AG10803 (cell line): ENCODE data around the gene PHETA1.

Experiments used
- DNase-seq: peaks from one replicate; pipeline ENCODE4 v3.0.0; 2010; ENCODE audit warnings: low read depth
- H3K4me3 ChIP-seq: 2 replicates; pipeline ENCODE4 v1.5.1; 2011; ENCODE audit warnings: mild to moderate bottlenecking, low read length, control low read depth
- CTCF ChIP-seq: conservative IDR thresholded peaks from 2 replicates; pipeline ENCODE4 v1.5.1; 2011; ENCODE audit warnings: mild to moderate bottlenecking, low read length, control low read depth, inconsistent platforms

The PHETA1 gene

DNA sequence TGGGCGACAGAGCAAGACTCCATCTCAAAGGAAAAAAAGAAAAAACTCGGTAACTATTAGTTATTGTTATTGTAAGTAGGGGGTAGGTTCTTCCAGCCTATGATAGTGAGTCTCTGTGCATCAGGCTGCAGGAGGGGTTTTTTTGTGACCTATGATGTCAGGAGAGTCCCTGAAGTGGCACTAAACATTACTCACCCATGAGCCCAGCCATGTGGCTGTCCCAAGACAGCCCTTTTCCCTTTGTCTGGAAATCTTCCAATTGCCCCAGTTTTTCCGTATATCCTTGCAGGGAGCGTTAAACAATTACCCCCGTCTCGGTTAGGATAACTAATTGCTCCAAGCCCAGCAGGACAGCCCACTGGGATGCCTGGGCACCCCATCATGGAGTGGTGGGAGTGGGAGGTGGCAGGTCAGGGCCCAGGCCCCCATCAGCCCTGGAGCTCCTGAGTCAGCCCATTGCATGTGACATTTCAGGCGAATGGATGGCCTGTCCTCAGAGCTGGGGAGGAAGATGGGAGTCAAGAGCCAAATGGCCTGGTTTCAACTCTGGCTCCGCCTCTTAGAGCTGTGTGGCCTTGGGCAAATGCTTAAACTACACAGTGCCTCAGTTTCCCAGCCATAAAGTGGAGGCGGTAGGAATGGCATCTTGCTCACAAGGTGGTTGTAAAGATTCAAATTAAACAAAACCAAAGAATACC, 16.4 kb downstream of the PHETA1 start:
- no peak for TF ChIP-seq CTCF
- H3K4me3 ChIP-seq, result no peak overlapping the region
- DNase-seq, result no peak

DNA sequence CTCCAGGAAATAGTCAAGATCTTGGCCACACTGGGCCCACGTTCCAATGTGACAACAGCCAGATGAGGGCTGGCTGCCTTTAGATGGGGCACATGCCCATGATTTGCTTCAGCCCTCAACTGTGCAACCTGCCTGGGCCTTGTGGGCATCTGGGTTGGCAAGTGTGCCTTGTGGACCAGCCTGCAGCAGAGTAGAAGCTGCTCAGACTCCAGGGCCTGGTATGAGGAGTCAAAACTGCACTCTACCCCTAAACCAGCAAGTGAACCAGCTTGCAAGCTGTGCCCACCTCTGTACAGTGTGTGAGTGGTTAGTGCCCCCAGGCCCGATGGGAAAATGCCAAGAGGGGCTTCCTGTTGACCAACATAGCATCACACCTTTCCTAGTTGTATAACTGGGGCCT, 17.9 kb downstream of the PHETA1 start:
- DNase-seq, result no peak
- no peak for TF ChIP-seq CTCF
- no peak overlapping the region for H3K4me3 ChIP-seq

DNA sequence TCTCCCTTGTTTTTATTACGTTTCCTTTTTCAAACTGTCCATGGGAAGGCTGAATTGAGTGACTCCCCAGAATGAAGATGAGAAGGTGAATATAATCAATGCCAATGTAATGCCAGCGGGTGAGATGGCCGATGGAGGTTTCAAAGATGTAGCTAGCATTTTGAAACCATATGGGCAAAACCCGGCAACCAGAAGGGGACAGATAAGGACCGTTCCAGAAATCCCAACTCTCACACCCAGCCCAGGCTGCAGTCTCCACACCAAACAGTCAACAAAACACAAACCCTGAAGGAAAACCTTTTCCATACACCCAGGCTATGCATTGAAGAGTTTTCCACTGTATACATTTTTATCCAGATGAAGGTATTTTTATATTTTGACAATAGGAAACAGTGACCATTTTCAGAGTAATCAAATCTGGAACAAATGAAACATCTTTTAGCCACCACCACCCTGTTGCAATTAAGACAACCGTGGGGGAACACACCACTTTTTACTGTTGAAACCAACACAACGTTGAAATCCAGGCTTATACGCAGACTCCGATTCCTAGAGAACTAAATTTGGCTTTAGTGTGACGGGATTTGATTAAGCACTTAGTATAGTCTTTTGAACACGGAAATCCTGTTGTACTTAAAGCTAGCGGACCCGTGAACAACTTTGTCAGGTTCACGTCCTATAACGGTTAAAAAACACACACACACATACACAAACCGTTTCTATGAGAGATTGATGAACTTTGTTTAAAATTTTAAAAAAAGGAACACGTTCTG, 19.0 kb downstream of the PHETA1 start:
- no peak for TF ChIP-seq CTCF
- DNase-seq, result no peak
- no peak overlapping the region for H3K4me3 ChIP-seq

DNA sequence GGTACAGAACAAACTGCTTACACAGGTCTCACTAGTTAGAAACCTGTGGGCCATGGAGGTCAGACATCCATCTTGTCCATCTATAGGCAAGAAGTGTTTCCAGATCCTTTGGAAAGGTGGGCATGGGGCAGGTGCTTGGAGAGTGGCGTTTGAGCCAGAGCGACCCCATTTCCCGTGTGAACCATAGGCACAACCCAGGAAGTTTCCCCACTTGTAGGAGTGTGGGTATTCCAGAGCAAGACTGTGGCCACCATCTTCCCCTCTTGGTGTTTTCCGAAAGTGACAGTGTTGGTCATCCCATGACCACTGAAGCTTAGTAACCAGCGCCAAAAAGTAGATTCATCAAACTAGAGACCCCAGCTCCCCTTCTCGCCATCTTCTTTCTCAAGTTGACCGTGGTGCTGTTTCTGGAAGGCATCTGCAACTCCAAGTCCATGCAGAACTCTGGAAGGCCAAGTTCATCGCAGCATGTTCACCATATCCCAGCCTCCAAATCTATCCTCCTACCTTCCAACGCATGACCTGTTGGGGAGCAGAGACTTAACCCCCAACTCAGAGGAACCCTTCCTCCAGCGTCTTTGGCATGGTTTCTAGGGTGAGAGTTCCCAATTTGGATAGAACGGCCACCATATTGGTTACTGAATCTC, 19.7 kb downstream of the PHETA1 start:
- no peak for DNase-seq
- no peak for TF ChIP-seq CTCF
- H3K4me3 ChIP-seq, result no peak overlapping the region

DNA sequence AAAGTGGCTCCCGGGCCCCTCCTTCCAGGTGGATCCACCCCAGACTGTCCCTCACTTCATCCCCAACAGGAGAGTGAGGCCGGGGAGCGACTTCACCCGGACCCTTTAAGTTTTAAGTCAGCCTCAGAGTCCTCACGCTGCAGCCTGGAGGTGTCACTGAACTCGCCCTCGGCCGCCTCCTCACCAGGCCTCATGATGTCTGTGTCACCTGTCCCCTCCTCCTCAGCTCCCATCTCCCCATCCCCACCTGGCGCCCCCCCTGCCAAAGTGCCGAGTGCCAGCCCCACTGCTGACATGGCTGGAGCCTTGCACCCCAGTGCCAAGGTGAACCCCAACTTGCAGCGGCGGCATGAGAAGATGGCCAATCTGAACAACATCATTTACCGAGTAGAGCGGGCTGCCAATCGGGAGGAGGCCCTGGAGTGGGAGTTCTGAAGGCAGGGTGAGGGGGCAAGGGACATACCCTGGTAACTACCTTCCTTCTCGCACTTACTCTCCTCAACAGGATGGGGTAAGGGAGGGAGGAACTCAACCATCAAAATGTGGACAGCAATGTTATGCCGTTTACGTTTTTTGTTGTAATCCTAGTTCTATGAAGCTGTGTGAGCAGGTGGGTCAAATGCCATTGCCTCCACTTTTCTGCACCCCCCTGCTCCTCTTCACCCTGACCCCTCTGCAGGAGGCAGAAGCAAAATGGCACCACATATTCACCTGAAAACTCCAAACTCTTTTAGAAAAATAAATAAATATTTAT, 20.8 kb downstream of the PHETA1 start:
- TF ChIP-seq CTCF, result no peak
- H3K4me3 ChIP-seq, result no peak overlapping the region
- no peak for DNase-seq

- DNase-seq, result no peak
- no peak for TF ChIP-seq CTCF
- no peak overlapping the region for H3K4me3 ChIP-seq
Observed at GRCh38 chr12:111344254-111344875, 24.5 kb downstream of the PHETA1 start.
